Fibroblast of lung (primary cell): ENCODE results near the gene SERPINB1.

Experiments used
- CTCF ChIP-seq, 2 donors: IDR thresholded peaks in 1 of 2; conservative IDR thresholded peaks in 1 of 2; 1 replicate in 1 of 2; 2 replicates in 1 of 2; pipeline ENCODE4 v1.5.1; 2011 to 2012; ENCODE audit warnings: low read length in 2 of 2, control low read depth in 1 of 2, inconsistent platforms in 1 of 2, low read depth in 1 of 2, mild to moderate bottlenecking in 1 of 2
- EZH2 ChIP-seq: IDR thresholded peaks from 2 replicates; pipeline ENCODE4 v1.5.1; 2012; ENCODE audit warnings: low read length, control low read depth, mild to moderate bottlenecking; ENCODE audit errors: missing control alignments

DNA sequence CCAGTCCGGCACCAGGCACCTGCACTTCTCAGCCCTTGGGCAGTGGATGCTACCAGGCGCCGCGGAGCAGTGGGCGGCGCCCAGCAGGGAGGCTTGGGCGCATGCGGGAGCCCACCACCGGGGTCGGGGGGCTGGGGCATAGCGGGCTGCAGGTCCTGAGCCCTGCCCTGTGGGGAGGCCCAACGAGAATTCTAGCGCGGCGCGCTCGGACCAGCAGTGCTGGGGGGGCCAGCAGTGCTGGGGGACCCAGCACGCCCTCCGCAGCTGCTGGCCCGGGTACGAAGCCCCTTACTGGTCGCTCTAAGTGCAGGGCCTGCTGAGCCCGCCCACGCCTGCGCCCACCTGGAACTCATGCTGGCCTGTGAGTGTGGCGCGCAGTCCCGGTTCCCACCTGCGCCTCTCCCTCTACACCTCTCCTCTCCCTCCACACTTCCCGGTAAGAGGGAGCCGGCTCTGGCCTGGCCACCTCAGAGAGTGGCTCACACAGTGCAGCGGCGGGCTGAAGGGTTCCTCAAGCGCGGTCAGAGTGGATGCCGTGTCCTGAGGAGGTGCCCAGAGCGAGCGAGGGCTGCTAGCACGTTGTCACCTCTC is 28.5 kb upstream of the SERPINB1 start:
- TF ChIP-seq EZH2: no peak
- no peak for TF ChIP-seq CTCF (conservative IDR thresholded peaks at IDR 0.05 in 1 of 2, IDR thresholded peaks at IDR 0.05 in 1 of 2; ENCODE audit: low read depth in 1 of 2, low read length in 2 of 2)
